ENCODE results near the gene CNNM3. TPM values are rescaled to one million over a fixed set of nuclear protein-coding genes. Genes with fewer than 3 reads are reported as not detected.

Gene CNNM3
- total RNA-seq, 6 experiments from 2014 or later: 6.3 to 10.0 (median 8.5) TPM

- Mint-ChIP-seq H3K27me3 (ENCODE audit: insufficient read depth) (peaks cover 39% of the 10 kb centered on the region), H3K9me3 (no peaks in the 10 kb centered on the region), H3K36me3 (ENCODE audit: low read depth) (no peaks in the 10 kb centered on the region), H3K27ac (no peak overlapping the region), H3K4me1 (ENCODE audit: low read depth) (0 out of 2 replicates have a peak, but pooled peaks cover 5% of the 10 kb centered on the region), H3K4me3 (no peak overlapping the region)
- TF ChIP-seq CTCF (IDR thresholded peaks at IDR 0.05): peak; percentile 10; the same call in 1 of the 2 replicates
- no peak for DNase-seq
Observed at GRCh38 chr2:96875498-96876268, 59.6 kb downstream of the CNNM3 start.

GRCh38 chr2:96876269-96877041 lies 60.4 kb downstream of the CNNM3 start:
- no peak overlapping the region for H3K27ac Mint-ChIP-seq
- no peaks in the 10 kb centered on the region for H3K9me3 Mint-ChIP-seq
- H3K4me1 Mint-ChIP-seq (ENCODE audit: low read depth): 0 out of 2 replicates have a peak, but pooled peaks cover 5% of the 10 kb centered on the region
- H3K4me3 Mint-ChIP-seq: no peak overlapping the region
- H3K36me3 Mint-ChIP-seq (ENCODE audit: low read depth): no peaks in the 10 kb centered on the region
- TF ChIP-seq CTCF (IDR thresholded peaks at IDR 0.05): no peak
- no peak for DNase-seq
- peaks cover 36% of the 10 kb centered on the region for H3K27me3 Mint-ChIP-seq (ENCODE audit: insufficient read depth)

- DNase-seq: no peak
- Mint-ChIP-seq H3K27me3 (ENCODE audit: insufficient read depth) (peaks cover 40% of the 10 kb centered on the region), H3K36me3 (ENCODE audit: low read depth) (no peaks in the 10 kb centered on the region), H3K4me3 (no peak overlapping the region), H3K27ac (no peak overlapping the region), H3K9me3 (no peaks in the 10 kb centered on the region), H3K4me1 (ENCODE audit: low read depth) (0 out of 2 replicates have a peak, but pooled peaks cover 5% of the 10 kb centered on the region)
- TF ChIP-seq CTCF (IDR thresholded peaks at IDR 0.05): no peak
Observed at GRCh38 chr2:96877042-96877451, 61.0 kb downstream of the CNNM3 start.

- Mint-ChIP-seq H3K4me1 (ENCODE audit: low read depth) (0 out of 2 replicates have a peak, but pooled peaks cover 5% of the 10 kb centered on the region), H3K27ac (no peak overlapping the region), H3K36me3 (ENCODE audit: low read depth) (no peaks in the 10 kb centered on the region), H3K4me3 (no peak overlapping the region), H3K27me3 (ENCODE audit: insufficient read depth) (peaks cover 40% of the 10 kb centered on the region), H3K9me3 (no peaks in the 10 kb centered on the region)
- no peak for DNase-seq
- no peak for TF ChIP-seq CTCF (IDR thresholded peaks at IDR 0.05)
Observed at GRCh38 chr2:96877631-96878092, 61.6 kb downstream of the CNNM3 start.

GRCh38 chr2:96878171-96878570 lies 62.1 kb downstream of the CNNM3 start:
- no peak for DNase-seq
- Mint-ChIP-seq H3K4me1 (ENCODE audit: low read depth) (0 out of 2 replicates have a peak, but pooled peaks cover 5% of the 10 kb centered on the region), H3K27me3 (ENCODE audit: insufficient read depth) (peaks cover 39% of the 10 kb centered on the region), H3K27ac (no peak overlapping the region), H3K36me3 (ENCODE audit: low read depth) (no peaks in the 10 kb centered on the region), H3K9me3 (no peaks in the 10 kb centered on the region), H3K4me3 (no peak overlapping the region)
- no peak for TF ChIP-seq CTCF (IDR thresholded peaks at IDR 0.05)

Data from HFFc6 (cell line).